SHP77 (cell line): ENCODE data around the gene AP3D1.
"Not testable (repeated sequence)": the region's sequence is repeated elsewhere in the genome, so short reads cannot be mapped to it uniquely, and the experiment has no call there.

Experiments used
- DNase-seq, 2 experiments: peaks; one replicate each; lab custom pipeline; 2025; lab: John Stamatoyannopoulos, UW

The AP3D1 gene

DNA sequence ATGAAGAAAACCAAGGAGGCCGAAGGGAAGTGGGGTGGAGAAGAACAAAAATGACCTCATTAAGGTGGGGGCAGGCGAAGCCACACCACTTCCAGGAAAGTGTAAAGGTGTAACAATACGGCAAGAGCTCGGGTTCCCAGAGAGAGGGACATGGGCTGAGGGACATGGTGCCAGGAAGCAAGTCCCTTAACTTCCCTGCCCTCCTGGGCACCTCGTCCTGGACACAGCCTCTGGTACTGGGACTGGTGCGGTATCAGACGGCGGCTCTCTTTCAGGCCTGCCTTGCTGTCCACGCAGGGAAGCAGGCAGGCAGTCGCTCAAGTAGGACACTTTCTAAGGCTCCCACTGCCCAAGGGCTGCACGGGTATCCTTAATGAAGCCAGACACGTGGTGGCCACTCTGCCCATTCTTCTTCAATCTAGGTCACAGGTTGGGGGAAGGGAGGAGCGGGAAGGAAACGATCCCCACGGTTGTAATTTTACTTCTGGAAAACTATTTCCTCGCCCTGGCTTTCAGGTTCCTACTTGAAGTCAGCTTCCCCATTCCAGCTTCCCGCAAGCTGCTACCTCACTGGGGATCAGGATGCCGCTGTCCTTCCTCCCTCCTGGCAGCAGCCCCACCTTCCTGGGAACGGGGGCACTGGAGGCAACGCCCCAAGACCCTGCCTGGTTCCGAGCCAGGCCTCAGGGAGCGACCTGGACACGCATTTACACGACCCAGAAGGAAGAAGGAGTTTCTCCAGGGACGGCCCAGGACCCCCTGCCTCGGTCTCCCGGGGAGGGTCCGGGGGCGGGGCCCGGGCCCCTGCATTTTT is 1.2 kb downstream of the AP3D1 start:
- no peak for DNase-seq

DNA sequence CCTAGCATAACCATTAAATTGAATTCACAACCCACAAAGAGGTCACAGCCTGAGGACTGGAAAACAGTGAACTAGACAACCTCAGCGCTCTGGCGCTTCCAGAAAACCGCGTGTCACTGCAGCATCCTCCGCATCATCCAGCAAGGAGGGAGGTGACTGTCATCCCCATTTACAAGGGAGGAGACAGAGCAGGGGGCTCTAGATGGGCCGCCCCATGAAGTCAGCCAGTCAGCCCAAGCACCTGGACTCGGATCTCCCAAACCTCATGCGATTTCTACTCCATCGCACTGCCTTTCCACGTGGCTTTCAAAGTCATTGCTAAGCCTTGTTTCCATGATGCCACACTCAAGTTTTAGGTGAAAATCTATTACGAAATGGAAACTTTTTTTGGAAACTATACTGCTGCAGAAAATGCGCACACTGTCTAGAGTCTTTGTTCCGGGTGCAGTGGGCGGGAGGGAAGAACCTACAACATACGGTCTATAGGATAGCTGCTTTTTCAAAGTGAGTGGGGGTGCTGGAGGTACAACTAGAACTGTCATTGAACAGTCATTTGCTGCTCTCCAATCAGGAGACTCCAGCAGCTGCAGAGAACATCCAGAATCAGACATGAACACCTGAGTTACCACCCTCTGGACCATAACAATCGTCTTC is 2.8 kb downstream of the AP3D1 start:
- no peak for DNase-seq

DNA sequence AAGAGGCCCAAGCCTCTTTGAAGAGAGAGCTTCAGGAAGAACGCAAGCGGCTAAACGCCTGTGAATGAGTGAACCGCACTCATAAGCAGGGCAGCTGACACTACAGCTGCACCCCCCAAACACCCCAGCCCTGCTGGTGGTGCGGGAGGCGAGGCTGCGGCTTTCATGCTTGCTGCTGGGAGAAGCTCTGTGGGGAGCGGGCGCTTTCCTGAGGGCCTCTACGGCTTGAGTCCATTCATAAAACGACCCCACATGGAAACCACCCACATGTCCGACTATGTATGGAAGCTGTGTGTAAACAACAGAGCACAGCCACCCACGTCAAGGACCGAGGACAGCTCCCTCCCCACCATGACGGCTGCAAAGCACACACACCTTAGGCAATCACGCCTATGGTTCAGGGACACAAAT is 5.5 kb downstream of the AP3D1 start:
- no peak for DNase-seq

DNA sequence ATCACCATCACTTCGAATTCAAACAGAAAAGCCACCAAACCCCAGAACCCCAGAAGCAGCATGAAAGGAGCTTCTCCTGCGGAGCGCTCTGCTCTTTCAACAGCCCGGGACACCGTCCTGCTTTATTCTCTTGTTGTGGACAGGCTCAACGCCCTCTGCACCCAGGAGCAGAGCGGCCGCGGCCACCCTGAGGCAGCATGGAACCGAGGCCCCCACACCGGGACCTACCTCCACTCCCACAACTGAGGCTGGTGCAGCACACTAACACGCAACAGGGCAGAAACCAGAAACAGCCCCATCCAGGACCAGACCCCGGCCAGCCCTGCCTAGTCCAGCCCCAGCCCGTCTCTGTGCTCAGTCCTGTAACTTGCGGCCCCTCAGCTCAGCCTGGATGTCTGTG is 7.2 kb downstream of the AP3D1 start:
- no peak for DNase-seq

DNA sequence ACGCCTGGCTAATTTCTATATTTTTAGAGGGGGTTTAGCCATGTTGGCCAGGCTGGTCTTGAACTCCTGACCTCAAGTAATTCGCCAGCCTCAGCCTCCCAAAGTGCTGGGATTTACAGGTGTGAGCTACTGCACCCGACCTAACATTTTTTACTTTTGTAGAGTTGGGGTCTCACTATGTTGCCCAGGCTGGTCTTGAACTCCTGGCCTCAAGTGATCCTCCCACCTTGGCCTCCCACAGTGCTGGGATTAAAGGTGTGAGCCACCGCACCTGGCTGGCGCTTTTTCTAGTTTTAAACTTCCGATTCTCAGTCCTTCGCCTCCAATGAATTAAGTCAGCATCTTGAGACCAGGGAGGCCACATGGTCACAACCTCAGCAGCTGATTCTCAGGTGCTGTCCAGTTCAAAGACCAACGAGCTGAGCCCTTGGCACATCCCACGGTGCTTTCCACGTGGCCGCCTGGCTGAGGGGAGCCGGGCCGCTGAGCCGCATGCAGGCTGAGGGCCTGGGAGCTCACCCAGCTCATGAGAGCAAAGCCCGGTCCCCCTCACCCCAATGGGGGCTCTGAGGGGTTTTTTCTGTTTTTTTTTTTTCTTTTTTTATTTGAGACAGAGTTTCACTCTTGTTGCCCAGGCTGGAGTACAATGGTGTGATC is 9.1 kb downstream of the AP3D1 start:
- DNase-seq, result no peak

DNA sequence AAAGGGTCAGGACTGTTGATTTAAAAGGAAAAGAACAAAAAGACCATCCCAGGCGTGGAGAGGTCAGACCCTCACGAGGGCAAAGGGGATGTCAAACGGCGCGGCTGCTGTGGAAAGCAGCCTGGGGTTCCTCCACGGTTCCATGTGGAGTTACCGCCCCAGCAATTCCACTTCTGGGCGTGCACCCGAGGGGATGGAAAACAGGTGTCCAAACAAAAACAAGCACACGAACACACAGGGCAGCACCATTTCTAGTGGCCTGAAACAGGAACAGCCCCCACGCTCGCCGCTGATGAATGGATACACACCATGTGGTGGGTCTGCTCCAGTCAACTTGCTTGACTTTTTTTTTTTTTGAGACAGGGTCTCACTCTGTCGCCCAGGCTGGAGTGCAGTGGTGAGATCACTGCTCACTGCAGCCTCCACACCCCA is 11.2 kb downstream of the AP3D1 start:
- DNase-seq, result no peak

DNA sequence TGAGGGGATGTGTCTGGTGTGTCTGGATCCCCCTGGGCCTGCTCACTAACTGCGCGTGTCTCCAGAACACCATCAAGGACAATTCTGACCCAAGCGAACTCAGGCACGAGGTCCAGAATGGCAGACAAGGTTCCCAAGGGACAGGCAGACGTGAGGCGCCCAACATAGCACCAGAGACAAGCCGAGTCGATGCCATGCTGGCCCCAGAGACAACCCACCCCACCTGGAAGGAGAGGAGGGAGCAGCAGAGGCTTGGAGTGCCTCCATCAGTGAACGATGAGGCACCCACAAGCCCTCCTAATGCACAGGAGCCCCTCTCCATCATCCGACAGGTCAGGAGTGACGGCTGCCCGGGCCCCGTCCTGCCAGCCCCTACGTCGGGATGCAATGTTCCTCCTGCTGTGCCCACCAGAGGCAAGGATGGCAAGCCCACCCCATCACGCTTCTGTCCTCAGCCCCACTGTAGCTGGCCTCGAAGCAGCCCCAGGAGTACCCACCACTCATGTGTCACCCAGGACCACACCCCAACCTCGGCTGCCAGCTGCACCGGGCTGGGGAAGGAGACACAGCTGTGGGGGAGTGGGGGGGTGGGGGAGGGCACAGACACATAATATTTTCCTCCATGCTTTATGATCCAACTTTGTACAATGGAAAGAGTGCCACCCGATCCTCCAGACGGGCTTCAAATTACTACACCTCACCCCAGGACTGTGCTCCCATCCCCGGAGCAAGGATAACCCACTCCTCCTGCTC is 11.8 kb downstream of the AP3D1 start:
- no peak for DNase-seq

DNA sequence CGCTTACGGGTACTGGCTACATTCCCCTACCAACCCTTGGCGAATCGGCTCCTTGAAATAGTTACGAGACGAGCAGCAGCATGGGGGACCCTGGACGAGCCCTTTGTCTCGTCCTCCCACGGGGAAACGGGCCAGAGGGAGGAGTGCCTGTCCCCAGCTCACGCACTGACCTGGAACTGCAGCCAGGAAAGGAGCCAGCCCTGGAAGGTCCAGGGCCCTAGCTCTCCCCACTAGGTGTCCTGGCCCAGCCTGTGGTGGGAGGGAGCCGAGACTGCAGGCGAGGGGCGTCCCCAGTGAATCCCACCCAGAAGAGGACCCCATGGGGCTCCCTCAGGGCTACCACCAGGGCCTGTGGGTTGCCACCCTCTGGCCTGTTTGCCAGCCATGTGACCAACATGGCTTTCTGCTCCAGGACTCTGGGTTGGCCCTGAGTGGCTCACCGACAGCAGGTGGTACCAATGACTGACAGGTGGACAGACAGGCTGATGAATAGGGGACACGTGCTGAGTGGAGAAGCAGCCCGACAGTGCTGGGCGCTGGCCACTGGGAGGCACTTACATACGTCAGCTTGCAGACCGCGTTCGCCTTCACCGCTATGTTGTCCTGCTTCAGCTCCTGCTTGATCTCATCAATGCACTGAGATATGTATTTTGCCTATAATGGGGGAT is 13.2 kb downstream of the AP3D1 start:
- no peak for DNase-seq

DNA sequence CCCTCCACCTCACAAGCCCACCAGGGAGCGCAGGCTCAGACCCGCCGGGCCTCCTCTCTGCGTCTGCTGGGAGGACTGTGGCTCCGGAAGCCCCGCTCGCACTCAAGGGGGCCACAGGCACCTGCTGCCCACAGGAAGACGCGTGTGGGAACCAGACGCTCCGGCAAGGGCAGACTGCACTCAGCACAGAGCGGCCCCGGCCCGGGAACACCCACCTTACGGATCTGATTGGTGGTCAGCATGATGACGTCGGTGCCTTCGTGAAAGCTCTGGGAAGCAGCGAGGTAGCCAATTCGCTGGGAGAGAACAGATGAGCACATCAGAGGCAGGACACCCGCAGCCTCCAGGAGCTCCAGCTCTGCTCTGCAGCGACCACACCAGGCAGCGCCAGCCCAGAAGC is 14.6 kb downstream of the AP3D1 start:
- DNase-seq, result peak in 1 of 2 experiments; percentile 40

DNA sequence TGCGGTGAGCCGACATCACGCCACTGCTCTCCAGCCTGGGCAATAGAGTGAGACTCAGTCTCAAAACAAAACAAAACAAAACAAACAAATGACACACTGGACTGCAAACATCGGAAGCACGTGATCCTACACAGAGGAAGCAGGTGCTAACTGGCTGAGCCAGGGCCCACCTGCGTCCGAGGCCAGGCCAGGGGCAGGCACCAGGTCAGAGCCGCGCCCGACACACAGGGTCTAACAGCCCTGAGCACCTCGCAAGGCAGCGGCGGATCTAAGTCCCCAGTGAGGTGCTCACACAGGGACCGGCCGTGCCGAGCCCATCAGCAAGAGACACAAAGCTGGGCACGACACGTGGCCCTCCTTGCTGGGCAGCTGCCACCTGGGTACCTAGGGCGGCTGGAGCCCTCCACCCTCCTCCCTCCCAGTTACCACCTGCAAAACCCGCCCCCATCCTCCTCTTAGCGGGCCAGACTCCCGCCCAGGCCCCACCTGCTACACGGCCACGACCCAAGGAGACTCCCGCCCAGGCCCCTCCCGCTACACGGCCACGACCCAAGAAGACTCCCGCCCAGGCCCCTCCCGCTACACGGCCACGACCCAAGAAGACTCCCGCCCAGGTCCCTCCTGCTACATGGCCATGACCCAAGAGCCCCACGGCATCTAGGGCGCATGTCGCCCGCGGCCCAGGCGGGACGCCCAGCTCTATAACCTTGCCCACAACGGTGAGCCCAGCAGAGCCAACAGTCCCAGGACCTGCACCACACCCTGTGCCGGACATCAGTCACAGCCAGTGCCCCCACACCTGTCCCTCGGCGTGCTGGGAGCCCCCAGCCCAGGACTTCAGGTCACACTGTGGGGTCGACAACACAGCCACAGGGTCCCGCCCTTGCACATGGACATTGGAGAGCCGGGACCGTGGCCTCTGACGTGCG is 15.6 kb downstream of the AP3D1 start:
- DNase-seq, result peak; percentile 76 to 87

DNA sequence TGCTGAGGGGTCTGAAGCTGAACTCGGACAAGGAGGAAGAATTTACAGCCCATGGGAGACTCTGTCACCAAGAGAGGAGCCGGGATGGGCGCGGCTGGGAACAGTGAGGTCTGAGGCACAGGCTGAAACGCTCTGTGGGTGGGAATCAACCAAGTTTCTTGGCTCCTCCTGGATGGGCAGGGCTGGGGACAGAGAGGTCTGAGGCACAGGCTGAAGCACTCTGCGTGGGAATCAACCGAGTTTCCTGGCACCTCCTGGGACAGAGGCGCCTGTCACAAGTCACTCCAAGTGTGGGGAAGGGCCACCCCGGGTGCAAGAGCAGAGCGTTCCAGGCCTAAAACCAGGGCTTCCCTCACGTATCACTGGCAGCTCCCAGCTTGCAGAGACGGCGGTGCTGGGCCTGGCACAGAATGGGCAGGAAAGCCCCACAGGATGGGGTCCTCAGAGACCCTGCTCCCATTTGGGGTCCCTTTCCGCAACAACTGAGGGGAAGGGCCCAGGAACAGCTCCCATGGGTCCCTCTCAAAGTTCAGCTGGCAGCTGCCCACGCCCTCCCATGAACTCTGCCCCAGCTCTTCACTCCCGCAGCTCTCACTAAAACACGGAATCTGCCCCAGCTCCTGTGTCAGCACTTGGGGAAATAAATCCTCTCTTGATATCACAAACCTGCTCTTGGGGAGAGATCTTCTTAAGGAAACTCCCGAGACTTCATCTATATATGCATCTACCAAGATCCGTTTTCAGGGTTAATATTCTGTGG is 18.5 kb downstream of the AP3D1 start:
- no peak for DNase-seq

DNA sequence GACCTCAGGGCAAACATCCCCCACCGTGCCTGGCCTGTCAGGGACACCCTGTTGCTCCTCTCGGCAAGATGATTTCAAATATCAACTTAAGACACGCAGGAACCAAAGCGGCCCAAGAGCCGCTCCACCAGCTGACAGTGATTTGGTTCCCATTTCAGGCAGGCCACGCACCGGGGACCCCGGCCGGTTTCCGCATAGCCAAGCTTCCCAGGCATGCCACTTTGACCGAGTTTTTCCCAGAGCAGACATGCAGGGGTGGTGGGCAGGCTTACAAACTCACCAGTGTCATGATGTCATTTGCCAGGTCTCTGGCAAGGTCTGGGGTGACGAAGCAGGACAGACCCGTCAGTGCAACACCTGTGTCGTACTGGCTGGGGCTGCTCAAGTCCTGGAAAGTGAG is 19.2 kb downstream of the AP3D1 start:
- DNase-seq, result no peak

DNA sequence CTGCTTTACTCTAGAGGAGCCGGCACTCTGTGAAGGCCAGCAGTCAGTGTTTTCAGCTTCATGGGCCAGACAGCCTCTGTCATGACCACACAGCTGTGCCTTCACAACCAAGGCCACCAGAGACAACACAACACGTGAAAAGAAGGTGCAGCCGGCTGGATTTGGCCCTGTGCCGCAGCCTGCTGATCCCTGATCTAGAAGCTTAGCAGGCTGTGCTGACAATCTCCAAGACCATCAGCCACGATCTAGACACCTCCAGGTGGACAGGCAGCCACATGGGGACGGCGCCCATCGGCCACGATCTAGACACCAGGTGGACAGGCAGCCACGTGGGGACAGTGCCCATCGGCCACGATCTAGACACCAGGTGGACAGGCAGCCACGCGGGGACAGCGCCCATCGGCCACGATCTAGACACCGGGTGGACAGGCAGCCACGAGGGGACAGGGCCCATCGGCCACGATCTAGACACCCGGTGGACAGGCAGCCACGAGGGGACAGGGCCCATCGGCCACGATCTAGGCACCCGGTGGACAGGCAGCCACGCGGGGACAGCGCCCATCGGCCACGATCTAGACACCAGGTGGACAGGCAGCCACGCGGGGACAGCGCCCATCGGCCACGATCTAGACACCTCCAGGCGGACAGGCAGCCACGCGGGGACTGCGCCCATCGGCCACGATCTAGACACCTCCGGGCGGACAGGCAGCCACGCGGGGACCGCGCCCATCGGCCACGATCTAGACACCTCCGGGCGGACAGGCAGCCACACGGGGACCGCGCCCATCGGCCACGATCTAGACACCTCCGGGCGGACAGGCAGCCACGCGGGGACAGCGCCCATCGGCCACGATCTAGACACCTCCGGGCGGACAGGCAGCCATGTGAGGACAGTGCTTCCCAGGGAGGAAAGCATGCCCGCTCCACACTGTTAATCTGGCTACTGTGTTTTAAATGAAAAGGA is 20.1 kb downstream of the AP3D1 start:
- not testable (repeated sequence) for DNase-seq

DNA sequence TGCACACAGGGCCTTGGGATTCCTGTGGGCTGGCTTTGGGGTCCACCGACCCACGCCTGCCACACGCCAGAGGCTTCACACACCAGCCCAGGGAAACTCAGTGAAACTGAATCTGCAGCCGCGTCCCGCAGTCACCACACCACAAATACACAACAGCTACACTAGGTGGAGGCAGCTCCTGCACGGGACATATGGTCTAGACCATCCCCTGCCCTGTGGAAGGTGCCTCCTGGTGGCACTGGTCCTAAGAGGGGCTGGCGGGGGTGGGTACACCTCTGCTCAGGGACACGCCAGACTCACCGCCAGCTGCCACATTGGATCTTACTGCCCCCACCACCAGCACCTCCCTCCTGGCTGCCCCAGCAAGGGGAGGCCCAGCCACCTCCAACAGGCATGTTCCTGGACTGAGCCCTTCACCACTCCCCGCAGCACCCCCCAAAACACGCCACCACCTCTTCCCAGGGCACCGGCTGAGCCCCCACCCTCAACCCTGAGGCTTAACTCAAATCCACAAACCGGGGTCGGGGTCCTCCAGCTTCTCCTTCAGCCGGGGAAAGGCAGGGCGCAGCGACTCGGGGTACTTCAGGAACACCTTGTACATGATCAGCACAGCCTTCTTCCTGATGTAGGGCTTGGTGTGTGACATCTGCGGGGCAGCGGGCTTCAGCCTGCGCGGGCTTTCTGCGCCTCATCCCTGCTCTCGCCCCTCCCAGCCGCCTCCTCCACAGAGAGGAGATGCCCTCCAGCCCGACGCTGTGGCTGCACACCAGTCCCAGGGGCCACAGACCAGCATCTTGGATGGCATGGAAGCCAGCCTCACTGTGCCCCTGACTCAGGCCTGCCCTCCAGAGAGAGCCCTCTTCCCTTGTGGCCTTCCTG is 21.2 kb downstream of the AP3D1 start:
- no peak for DNase-seq

DNA sequence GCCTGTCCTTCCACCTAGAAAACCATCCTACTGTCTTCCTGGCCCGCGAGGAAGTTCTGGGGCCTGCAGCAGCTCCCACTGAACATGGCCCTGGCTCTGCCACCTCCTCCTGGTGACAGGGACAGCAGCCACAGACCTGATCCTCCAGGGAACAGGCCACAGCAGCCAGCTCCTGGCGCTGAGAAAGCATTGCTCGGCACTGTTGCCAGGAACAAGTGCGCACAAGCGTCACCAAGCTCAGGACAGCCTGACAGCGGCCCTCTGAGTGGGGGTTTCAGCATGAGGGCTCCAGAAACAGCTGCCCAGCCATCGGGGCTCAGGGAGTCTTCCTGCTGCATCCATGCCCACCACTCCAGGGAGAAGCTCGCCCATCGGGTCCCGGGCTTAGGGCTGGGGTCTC is 21.9 kb downstream of the AP3D1 start:
- DNase-seq, result no peak

DNA sequence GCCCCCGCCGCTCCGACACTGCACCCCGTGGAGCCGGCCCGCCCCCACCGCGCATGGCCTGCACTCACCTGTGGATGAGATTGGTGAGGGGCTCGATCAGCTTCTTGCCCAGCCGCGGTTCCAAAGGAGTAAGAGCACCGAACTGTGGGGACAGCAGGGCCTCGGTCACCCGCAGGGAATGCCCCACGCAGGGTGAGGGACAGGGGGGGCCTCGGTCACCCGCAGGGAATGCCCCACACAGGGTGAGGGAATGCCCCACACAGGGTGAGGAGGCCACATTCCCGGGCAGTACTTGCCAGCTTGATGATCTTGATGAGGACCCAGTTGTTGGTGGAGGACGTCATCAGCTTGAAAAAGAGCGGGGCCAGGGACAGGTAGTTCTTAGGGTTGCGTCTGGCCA is 22.3 kb downstream of the AP3D1 start:
- DNase-seq, result no peak

DNA sequence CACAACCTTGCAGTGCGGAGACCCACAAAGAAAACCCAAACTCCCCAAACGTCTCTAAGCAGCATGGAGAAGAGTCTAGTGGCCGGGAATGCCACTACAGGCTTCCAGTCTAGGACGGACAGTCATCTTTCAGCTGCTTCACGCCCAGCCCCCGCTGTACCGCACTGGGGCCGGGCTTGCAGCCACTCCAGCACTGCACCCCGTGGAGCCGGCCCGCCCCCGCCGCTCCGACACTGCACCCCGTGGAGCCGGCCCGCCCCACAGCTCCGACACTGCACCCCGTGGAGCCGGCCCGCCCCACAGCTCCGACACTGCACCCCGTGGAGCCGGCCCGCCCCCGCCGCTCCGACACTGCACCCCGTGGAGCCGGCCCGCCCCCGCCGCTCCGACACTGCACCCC is 23.1 kb downstream of the AP3D1 start:
- not testable (repeated sequence) for DNase-seq

DNA sequence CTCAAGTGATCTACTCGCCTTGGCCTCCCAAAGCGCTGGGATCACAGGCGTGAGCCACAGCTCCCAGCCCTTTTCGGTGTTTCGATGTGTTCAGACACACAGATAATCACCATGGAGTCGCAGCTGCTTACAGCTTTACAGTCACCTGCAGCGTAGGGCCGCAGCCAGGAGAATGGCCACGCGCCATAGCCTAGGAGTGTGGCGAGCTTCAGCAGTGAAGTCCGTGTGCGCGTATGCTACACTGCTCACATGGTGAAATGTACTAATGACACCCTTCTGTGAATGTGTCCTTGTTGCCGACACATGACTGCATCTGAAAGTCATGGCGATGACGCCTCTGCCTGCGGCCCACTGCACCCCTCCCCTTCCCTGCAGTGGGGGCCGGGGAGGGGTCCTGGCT is 23.6 kb downstream of the AP3D1 start:
- DNase-seq, result no peak
